NCI-H146 (cell line): ENCODE results near the gene ZNF169.
"Not testable (repeated sequence)": the region's sequence is repeated elsewhere in the genome, so short reads cannot be mapped to it uniquely, and the experiment has no call there.

Experiments
- DNase-seq: peaks from one replicate; lab custom pipeline; 2025; lab: John Stamatoyannopoulos, UW

ZNF169 gene

DNA sequence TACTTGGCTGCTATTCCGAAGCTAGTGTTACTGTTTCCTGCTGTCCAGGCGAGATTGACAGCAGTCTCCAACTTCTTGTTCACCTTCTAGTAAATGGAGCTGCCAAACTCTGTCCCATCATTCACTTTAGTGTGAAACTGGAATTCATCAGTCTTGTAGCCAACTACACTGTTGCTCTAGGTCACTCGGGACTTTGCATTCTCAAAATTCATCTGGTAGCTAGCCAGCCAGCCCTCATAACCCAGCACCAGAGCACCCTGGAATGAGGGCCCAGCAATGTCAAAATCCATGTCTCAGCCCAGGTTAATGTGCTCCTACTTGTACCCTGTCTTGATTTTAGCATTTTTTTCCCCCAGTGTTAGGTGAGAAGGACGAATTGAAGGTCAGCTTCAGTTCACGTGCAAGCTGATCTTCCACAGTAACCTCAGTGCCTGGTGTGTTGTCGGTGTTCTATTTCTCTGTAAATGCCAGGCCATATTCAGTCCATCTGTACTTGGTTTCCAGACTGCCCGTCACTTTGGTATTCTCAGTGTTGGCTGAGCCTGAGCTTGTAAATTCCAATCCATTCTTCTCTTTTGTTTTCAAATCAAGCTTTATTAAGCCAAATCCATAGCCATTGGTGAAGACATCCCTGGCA lies 28.9 kb downstream of the ZNF169 start:
- DNase-seq: no peak

DNA sequence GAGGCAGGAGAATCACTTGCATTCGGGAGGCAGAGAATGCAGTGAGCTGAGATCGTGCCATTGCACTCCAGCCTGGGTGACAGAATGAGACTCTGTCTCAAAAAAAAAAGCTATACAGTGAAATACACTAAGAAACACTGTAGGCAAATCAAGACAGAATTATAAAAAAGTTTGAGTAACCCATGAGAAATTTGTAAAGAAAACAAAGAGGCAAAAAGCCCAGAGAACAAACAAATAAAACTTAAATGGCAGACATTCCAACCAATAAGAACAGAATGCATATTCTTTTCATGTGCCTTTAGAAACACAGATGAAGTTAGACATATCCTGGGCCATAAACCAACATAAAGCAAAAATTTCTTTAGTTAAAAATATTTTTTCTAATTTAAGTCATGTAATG lies 30.6 kb downstream of the ZNF169 start:
- no peak for DNase-seq

- DNase-seq: no peak
These were observed 40.0 kb downstream of the ZNF169 start for GRCh38 chr9:94298949-94299599.

- no peak for DNase-seq
These were observed 41.6 kb downstream of the ZNF169 start for GRCh38 chr9:94300470-94301301.

GRCh38 chr9:94301583-94301982 lies 42.5 kb downstream of the ZNF169 start:
- no peak for DNase-seq

DNA sequence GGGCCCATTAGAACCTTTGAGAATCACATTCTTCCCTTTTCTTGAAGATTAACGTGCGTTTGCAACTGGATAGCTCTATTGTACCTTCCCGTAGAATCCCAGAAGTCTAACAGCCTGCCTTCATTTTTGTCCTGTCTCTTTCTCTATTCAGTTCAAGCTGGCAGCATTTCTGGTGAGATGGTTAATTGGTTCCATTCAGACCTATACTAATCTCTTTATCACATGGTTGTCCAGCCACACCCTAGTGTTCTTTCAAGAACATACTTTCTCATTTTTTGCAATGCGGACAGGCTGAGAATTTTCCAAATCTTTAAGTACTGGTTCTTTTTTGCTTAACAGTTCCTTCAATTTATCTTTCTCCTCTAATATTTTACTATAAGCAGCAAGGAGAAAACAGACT lies 43.3 kb downstream of the ZNF169 start:
- DNase-seq: no peak

GRCh38 chr9:94303321-94303720 lies 44.2 kb downstream of the ZNF169 start:
- DNase-seq: no peak

GRCh38 chr9:94315034-94315984 lies 56.2 kb downstream of the ZNF169 start:
- not testable (repeated sequence) for DNase-seq

DNA sequence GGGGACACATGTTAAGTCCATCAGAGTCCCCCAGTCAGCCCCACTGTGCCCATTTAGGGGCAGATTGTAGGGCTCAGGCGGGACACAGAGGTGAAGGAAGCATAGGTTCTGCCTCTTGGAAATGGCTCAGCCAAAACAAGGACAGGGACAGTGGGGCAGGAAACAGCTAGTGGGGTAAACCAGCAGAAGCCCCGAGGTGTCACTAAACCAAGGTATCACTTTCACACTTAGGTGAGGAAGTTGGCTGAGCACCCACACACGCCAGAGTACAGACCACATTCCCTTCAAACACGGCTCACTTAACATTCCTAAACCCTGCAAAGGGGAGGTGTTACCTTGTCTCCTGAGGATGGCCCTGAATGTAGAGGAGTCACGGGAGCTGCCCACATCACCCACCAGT lies 57.1 kb downstream of the ZNF169 start:
- DNase-seq: not testable (repeated sequence)

- not testable (repeated sequence) for DNase-seq
These were observed 59.0 kb downstream of the ZNF169 start for GRCh38 chr9:94317949-94318657.

GRCh38 chr9:94322342-94322940 lies 63.3 kb downstream of the ZNF169 start:
- DNase-seq: not testable (repeated sequence)

DNA sequence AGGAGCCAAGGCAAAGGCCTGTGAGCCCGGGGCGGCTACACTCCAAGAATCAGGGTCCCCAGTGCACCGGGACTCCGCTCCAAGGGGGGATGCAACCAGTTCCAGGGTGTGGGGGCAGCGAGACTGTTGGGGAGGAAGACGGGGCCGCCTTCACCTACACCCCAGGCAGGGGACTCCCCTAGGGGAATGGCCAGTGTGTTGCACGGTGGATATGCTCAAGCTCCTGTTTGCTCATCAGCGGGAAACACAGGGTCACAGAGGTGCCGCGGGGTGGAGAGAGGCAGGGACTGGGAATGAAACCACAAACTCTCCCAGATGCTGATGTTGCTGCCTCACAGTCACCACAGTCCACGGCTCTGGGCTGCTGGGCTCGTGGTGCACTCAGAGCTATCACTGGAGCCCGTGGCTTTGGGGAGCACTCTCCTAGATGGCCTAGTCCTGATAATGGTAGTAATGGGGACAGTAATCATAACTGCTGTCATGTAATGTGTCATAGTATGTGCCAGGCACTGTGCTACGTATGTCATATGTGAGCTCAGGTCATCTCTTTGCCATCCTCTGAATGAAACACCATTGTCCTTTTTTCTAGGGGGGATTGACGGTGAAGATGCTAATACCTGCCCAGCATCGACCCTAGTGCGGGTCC lies 64.2 kb downstream of the ZNF169 start:
- not testable (repeated sequence) for DNase-seq

GRCh38 chr9:94325583-94325982 lies 66.5 kb downstream of the ZNF169 start:
- DNase-seq: not testable (repeated sequence)

GRCh38 chr9:94328544-94328943 lies 69.4 kb downstream of the ZNF169 start, which contains the start of gene NUTM2F:
NUTM2F (minus strand) TSS chr9:94328644; CDS start chr9:94328623, 21 bp downstream.
- not testable (repeated sequence) for DNase-seq

DNA sequence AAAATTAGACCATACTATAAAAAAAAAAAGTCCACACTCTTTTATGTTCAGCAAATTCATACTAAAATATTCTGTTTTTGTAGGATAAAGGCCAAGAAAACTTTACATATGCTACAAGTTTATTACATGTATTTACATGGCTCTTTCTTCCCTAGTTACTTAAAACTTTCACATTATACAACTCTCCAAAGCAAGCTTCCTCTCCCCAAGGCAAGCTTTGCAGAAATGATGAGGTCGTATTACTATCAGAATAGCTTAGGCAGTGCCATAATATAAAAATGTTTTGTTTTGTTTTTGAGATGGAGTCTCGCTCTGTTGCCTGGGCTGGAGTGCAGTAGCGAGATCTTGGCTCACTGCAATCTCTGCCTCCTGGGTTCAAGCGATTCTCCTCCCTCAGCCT lies 77.3 kb downstream of the ZNF169 start:
- DNase-seq: not testable (repeated sequence)

- not testable (repeated sequence) for DNase-seq
These were observed 79.6 kb downstream of the ZNF169 start for GRCh38 chr9:94338723-94339122.

GRCh38 chr9:94339657-94340056 lies 80.6 kb downstream of the ZNF169 start:
- not testable (repeated sequence) for DNase-seq

DNA sequence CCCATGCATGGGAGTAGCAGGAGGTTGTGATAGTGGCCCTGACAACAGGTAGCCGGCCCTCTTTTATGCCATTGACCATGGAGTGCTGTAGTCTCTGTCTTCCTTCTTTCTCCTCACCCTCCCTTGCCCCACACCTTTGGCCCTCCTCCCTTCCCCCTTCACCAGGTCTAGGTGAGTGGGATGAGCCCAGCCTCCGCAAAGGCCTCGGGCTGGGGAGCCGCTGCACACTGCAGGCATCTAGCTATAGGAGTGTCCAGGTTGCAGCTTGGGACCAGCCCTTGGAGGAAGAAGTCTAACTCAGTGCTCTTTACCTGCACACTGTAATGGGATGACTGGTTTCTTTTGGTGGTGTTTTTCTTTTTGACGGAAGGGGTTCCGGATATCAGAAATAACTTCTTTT lies 81.7 kb downstream of the ZNF169 start:
- DNase-seq: not testable (repeated sequence)

DNA sequence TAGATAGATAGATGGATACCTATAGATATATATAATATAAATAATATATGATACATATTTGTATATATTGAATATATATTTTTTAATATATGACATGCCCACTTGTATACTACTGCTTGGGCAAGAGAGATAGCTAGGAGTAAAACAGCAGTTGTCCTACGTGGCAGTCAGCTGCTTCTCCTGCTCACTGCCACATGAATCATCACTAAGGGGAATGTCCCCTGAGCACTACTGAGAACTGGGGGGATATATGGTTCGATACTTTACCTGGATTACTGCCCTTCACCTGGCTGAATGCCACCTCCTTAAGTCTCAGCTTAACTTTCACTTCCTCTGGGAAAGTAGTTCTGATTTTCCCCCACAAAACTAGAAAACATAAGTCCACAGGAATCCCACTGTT lies 82.6 kb downstream of the ZNF169 start:
- DNase-seq: not testable (repeated sequence)

- DNase-seq: not testable (repeated sequence)
These were observed 88.4 kb downstream of the ZNF169 start for GRCh38 chr9:94347451-94347850.
